Trophoblast cell (in vitro differentiated cells and primary cell): ENCODE results near the gene RGS9.

ENCODE experiments used
- DNase-seq, 2 donors: peaks; one replicate each; pipeline ENCODE4 v3.0.0-alpha.2; 2016
- H2AFZ ChIP-seq: 2 replicates; pipeline ENCODE4 v1.6.1; 2013; ENCODE audit warnings: low read length, moderate library complexity, mild to moderate bottlenecking; ENCODE audit not compliant: insufficient read depth, poor library complexity
- H2AK5ac ChIP-seq: 2 replicates; pipeline ENCODE4 v1.6.1; 2013; ENCODE audit warnings: mild to moderate bottlenecking, low read length
- H2BK120ac ChIP-seq: 2 replicates; pipeline ENCODE4 v1.6.1; 2013; ENCODE audit warnings: low read length, mild to moderate bottlenecking, moderate library complexity; ENCODE audit not compliant: insufficient read depth, poor library complexity
- H2BK12ac ChIP-seq: 2 replicates; pipeline ENCODE4 v1.6.1; 2013; ENCODE audit warnings: mild to moderate bottlenecking, low read length, moderate library complexity
- H2BK5ac ChIP-seq: 2 replicates; pipeline ENCODE4 v1.6.1; 2013; ENCODE audit warnings: low read length, low read depth, moderate library complexity, mild to moderate bottlenecking; ENCODE audit not compliant: poor library complexity
- H3K14ac ChIP-seq: 2 replicates; pipeline ENCODE4 v1.6.1; 2013; ENCODE audit warnings: mild to moderate bottlenecking, low read length
- H3K18ac ChIP-seq: 2 replicates; pipeline ENCODE4 v1.6.1; 2013; ENCODE audit warnings: mild to moderate bottlenecking, low read length
- H3K23ac ChIP-seq: 2 replicates; pipeline ENCODE4 v1.6.1; 2013; ENCODE audit warnings: low read length
- H3K27ac ChIP-seq: 2 replicates; pipeline ENCODE4 v1.5.1; 2013; ENCODE audit warnings: low read depth, mild to moderate bottlenecking, inconsistent platforms, low read length, moderate library complexity
- H3K27me3 ChIP-seq: 2 replicates; pipeline ENCODE4 v1.6.1; 2013; ENCODE audit warnings: inconsistent platforms, mild to moderate bottlenecking, low read length, moderate library complexity; ENCODE audit not compliant: insufficient read depth
- H3K36me3 ChIP-seq, 2 experiments: 1 replicate in 1 of 2; 2 replicates in 1 of 2; pipeline ENCODE4 v1.6.1; 2013; ENCODE audit warnings: low read length in 2 of 2, mild to moderate bottlenecking in 2 of 2, moderate library complexity in 1 of 2; ENCODE audit not compliant: insufficient read depth in 2 of 2, control insufficient read depth in 1 of 2
- H3K4ac ChIP-seq: 2 replicates; pipeline ENCODE4 v1.6.1; 2013; ENCODE audit warnings: low read depth, mild to moderate bottlenecking, low read length, moderate library complexity
- H3K4me1 ChIP-seq, 2 experiments: 1 replicate in 1 of 2; 2 replicates in 1 of 2; pipeline ENCODE4 v1.6.1; 2013; ENCODE audit warnings: low read length in 2 of 2, mild to moderate bottlenecking in 2 of 2, moderate library complexity in 1 of 2; ENCODE audit not compliant: insufficient read depth in 2 of 2, control insufficient read depth in 1 of 2
- H3K4me2 ChIP-seq: 2 replicates; pipeline ENCODE4 v1.6.1; 2013; ENCODE audit warnings: inconsistent platforms, mild to moderate bottlenecking, low read length, moderate library complexity
- H3K4me3 ChIP-seq: 2 replicates; pipeline ENCODE4 v1.5.1; 2013; ENCODE audit warnings: mild to moderate bottlenecking, low read depth, low read length, inconsistent platforms
- H3K79me1 ChIP-seq: one replicate; pipeline ENCODE4 v1.6.1; 2013; ENCODE audit warnings: low read length
- H3K79me2 ChIP-seq: 2 replicates; pipeline ENCODE4 v1.6.1; 2013; ENCODE audit warnings: low read length, mild to moderate bottlenecking; ENCODE audit not compliant: control insufficient read depth, insufficient read depth, poor library complexity
- H3K9ac ChIP-seq: 2 replicates; pipeline ENCODE4 v1.6.1; 2013; ENCODE audit warnings: mild to moderate bottlenecking, low read length
- H3K9me3 ChIP-seq: 2 replicates; pipeline ENCODE4 v1.6.1; 2013; ENCODE audit warnings: low read depth, mild to moderate bottlenecking, control low read depth, inconsistent platforms, low read length; ENCODE audit not compliant: insufficient read depth
- H4K12ac ChIP-seq: 2 replicates; pipeline ENCODE4 v1.6.1; 2013; ENCODE audit warnings: low read depth, mild to moderate bottlenecking, low read length, moderate library complexity
- H4K8ac ChIP-seq: 2 replicates; pipeline ENCODE4 v1.6.1; 2013; ENCODE audit warnings: low read depth, mild to moderate bottlenecking, low read length, moderate library complexity
- H4K91ac ChIP-seq: one replicate; pipeline ENCODE4 v1.6.1; 2013; ENCODE audit warnings: low read depth, mild to moderate bottlenecking, low read length, moderate library complexity
- WGBS: extraction: QIAGEN DNeasy Blood & Tissue Kit; methylation state at CpG from one replicate; pipeline ENCODE4 v1.1.7; 2013; ENCODE audit warnings: missing lambda C conversion rate; ENCODE audit not compliant: insufficient read length, insufficient coverage; ENCODE audit errors: extremely low coverage; 5-methylcytosine and 5-hydroxymethylcytosine counted together

Gene RGS9

DNA sequence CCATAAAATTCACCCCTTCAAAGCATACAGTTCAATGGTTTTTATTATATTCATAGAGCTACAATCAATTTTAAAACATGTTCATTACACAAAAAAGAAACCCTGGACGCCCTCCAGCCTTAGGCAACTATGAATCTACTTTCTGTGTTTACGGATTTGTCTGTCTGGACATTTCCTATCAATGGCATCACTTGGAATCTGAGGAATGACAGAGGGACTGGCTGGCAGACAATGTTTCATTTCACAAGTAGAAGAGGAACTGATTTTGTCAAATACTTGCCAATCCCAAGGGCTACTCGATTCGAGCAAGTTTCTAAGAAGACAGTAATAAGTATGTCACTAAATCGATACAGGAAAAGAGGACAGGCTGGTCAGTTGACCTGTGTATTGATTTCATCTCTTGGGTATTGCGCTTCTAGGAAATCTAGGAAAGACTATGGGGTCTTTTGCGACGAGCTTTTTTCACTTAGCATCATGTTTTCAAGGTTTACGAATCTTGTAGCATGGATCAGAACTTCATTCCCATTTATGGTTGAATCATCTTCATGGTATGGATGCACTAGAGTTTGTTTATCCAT is 56.6 kb downstream of the RGS9 start:
- Histone ChIP-seq H3K4me1 (peaks cover 11 to 15% of the 10 kb centered on the region in 2 experiments), H2BK12ac (no peak overlapping the region), H2BK5ac (peak overlapping the region; percentile 33), H3K4me2 (no peak overlapping the region), H3K27me3 (no peaks in the 10 kb centered on the region), H3K4ac (no peak overlapping the region), H3K36me3 (no peaks in the 10 kb centered on the region), H3K79me1 (peaks cover 12% of the 10 kb centered on the region), H3K9me3 (no peaks in the 10 kb centered on the region), H3K4me3 (no peak overlapping the region), H4K12ac (no peak overlapping the region), H3K9ac (no peak overlapping the region), H3K79me2 (no peaks in the 10 kb centered on the region), H2AK5ac (no peak overlapping the region), H3K23ac (no peak overlapping the region), H4K8ac (no peak overlapping the region), H2BK120ac (no peak overlapping the region), H2AFZ (no peak overlapping the region), H3K14ac (no peak overlapping the region), H3K18ac (no peak overlapping the region), H4K91ac (no peak overlapping the region), H3K27ac (peak overlapping the region; percentile 85)
- peak; percentile 21 to 57 for DNase-seq
- WGBS: no CpG with 5 or more reads among the region's 9 CpGs

DNA sequence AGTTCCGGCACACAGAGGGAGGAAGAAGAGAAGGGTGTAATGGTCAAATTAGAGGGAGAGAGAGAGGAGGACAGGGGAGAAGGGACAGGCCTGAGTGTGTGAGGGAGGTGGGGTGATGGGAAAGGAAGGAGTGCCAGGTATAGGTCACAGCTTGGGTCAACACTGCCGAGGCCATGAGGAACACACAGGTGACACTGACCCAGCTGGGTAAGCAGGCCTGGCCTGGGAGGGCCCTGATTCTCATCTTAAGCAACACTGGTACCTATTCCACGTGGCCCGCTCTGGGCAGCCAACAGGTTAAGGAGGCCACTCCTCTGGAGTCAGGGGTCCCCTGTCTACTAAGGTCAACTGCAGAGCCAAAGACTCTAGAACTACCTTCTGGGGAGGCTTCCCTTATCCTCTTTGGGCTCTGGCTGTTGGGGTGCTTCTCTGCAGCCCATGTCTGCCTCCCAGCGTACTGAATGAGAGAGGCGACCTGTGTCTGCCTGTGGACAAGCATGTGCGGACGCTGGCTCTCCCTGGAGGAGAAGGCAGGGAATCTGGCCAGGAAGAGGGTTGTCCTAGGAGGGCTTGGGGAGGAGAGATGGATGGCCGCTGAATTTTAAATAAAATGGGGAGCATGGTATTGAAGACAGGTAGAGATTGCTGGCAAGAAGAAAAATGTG is 57.6 kb downstream of the RGS9 start:
- Histone ChIP-seq H3K4me2 (no peak overlapping the region), H3K9ac (no peak overlapping the region), H2BK120ac (peak overlapping the region; percentile 50), H2AK5ac (peak overlapping the region; percentile 62), H3K4me1 (peaks cover 11 to 15% of the 10 kb centered on the region in 2 experiments), H3K27ac (no peak overlapping the region), H3K14ac (peak overlapping the region; percentile 57), H3K79me1 (peaks cover 12% of the 10 kb centered on the region), H2AFZ (no peak overlapping the region), H3K4ac (no peak overlapping the region), H3K23ac (no peak overlapping the region), H3K4me3 (no peak overlapping the region), H4K91ac (peak overlapping the region; percentile 69), H3K9me3 (no peaks in the 10 kb centered on the region), H4K8ac (peak overlapping the region; percentile 20), H2BK12ac (peak overlapping the region; percentile 93), H3K27me3 (no peaks in the 10 kb centered on the region), H3K36me3 (no peaks in the 10 kb centered on the region), H3K18ac (peak overlapping the region; percentile 18), H3K79me2 (no peaks in the 10 kb centered on the region), H4K12ac (no peak overlapping the region), H2BK5ac (peak overlapping the region; percentile 45)
- DNase-seq: no peak
- WGBS: no CpG with 5 or more reads among the region's 9 CpGs

DNA sequence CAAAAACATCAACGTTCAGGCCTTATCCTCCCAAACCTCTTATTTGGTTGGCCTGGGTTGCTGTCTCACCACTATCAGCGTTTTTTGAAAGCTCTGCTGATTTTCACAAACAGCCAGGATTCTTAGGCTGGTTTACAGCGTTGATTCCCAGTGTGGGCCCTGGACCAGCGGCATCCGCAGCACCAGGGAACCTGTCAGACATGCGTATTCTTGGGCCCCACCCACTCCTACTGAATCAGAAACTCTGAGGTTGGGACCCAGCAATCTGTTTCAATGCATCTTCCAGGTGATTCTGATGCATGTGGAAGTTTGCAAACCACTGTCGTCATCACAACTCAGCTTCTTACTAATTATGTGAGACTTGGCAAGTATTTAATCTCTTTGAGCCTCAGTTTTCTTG is 58.5 kb downstream of the RGS9 start:
- Histone ChIP-seq H3K9ac (no peak overlapping the region), H3K18ac (no peak overlapping the region), H3K36me3 (no peaks in the 10 kb centered on the region), H2BK12ac (peak overlapping the region; percentile 59), H3K79me2 (no peaks in the 10 kb centered on the region), H2BK120ac (peak overlapping the region; percentile 35), H3K4ac (no peak overlapping the region), H4K91ac (peak overlapping the region; percentile 21), H3K23ac (no peak overlapping the region), H3K4me3 (no peak overlapping the region), H3K27ac (no peak overlapping the region), H2AFZ (no peak overlapping the region), H3K4me1 (peaks cover 11 to 15% of the 10 kb centered on the region in 2 experiments), H3K4me2 (no peak overlapping the region), H3K14ac (peak overlapping the region; percentile 39), H3K27me3 (no peaks in the 10 kb centered on the region), H4K8ac (no peak overlapping the region), H4K12ac (no peak overlapping the region), H2BK5ac (no peak overlapping the region), H2AK5ac (peak overlapping the region; percentile 65), H3K79me1 (peaks cover 12% of the 10 kb centered on the region), H3K9me3 (no peaks in the 10 kb centered on the region)
- no peak for DNase-seq
- WGBS: no CpG with 5 or more reads among the region's 7 CpGs

DNA sequence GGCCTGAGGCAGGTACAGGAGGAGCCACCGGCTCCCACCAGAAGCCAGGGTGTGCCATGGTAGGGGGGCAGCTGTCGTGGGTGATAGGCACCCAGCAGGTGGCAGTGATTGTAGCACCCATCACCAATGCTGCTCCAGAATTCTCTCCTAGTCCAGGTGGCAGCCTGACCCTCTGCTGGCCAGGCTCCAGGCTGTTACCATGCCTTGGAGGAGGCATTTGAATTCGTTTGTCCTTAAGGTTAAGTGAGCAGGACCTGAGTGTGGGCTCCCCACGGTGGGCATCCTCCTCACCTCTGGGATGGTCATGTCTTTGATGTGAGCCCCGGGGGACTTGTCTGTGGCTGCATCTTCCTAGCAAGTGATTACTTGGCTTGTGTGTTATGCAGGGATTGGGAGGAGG is 59.4 kb downstream of the RGS9 start:
- Histone ChIP-seq H3K27ac (no peak overlapping the region), H4K12ac (no peak overlapping the region), H3K79me2 (no peaks in the 10 kb centered on the region), H4K91ac (peak overlapping the region; percentile 4), H2BK5ac (no peak overlapping the region), H2BK12ac (peak overlapping the region; percentile 84), H3K4ac (no peak overlapping the region), H3K4me3 (no peak overlapping the region), H2BK120ac (no peak overlapping the region), H3K27me3 (no peaks in the 10 kb centered on the region), H3K23ac (no peak overlapping the region), H2AK5ac (peak overlapping the region; percentile 64), H3K14ac (peak overlapping the region; percentile 44), H3K79me1 (peaks cover 12% of the 10 kb centered on the region), H3K36me3 (no peaks in the 10 kb centered on the region), H3K9me3 (no peaks in the 10 kb centered on the region), H3K18ac (no peak overlapping the region), H3K9ac (no peak overlapping the region), H3K4me2 (no peak overlapping the region), H3K4me1 (peaks cover 11% of the 10 kb centered on the region in 2 experiments), H2AFZ (no peak overlapping the region), H4K8ac (no peak overlapping the region)
- WGBS: no CpG with 5 or more reads among the region's 5 CpGs
- DNase-seq: no peak
